Measurements from ENCODE around the gene ARHGAP6. TPM values are rescaled to one million over a fixed set of nuclear protein-coding genes. Genes with fewer than 3 reads are reported as not detected.
A peak's percentile ranks its signal among the peaks of the same experiment; 100 is the strongest.

Gene ARHGAP6
- total and polyA plus RNA-seq, 9 of the 15 experiments (the other 6 are each of a cell fraction or from before 2014, with no cell fraction given): 12.5 to 63.6 (median 41.8) TPM

GRCh38 chrX:11567528-11568220 is 98.0 kb downstream of the ARHGAP6 start:
- H3K27ac ChIP-seq (ENCODE audit: extremely low read depth, low read depth, low read length): no peak overlapping the region
- no peak for FAIRE-seq
- CTCF ChIA-PET (ENCODE audit: low intra/inter-chr PET ratio): no interaction called here
- no peaks in the 10 kb centered on the region for H3K36me3 ChIP-seq (ENCODE audit: control insufficient read depth, insufficient read depth, low read length)
- H3K9ac ChIP-seq (ENCODE audit: insufficient read depth in 1 of 2, low read depth in 2 of 2, low read length in 2 of 2): no peak overlapping the region
- no peak overlapping the region for H2AFZ ChIP-seq (ENCODE audit: low read depth, low read length)
- no peaks in the 10 kb centered on the region for H3K79me2 ChIP-seq (ENCODE audit: control insufficient read depth, insufficient read depth, low read length)
- ATAC-seq: no peak
- no peak for DNase-seq (ENCODE audit: extremely low read depth in 1 of 4, low spot score in 3 of 4)
- no peaks in the 10 kb centered on the region for H3K4me1 ChIP-seq (replicated peaks in 1 of 2; ENCODE audit: control insufficient read depth in 2 of 2, insufficient read depth in 2 of 2, low read length in 2 of 2)
- no TSS peak for BruUV-seq (replicated peaks)
- POLR2A ChIA-PET: interaction anchor here (1.1 to 1.2 kb wide), 2 partner anchors 10 to 14 kb away, joined by 3 read pairs; no protein-coding TSS in a partner anchor
- no peak overlapping the region for H3K4me2 ChIP-seq (ENCODE audit: insufficient read depth, low read length)
- WGBS (ENCODE audit: insufficient coverage, low coverage, missing lambda C conversion rate): 21% methylated on average over 7 of the region's 7 CpGs
- no peaks in the 10 kb centered on the region for H3K9me1 ChIP-seq (ENCODE audit: control insufficient read depth, insufficient read depth, low read length)
- H3K27me3 ChIP-seq (ENCODE audit: control insufficient read depth in 2 of 2, insufficient read depth in 2 of 2, low read length in 2 of 2): no peaks in the 10 kb centered on the region
- no peak overlapping the region for H3K4me3 ChIP-seq
- in situ Hi-C loops (cut with MboI) (no loop called here), intact Hi-C loops (cut with micrococcal nuclease) (no loop called here)
- H3K9me3 ChIP-seq (replicated peaks; ENCODE audit: control insufficient read depth, insufficient read depth, low read depth, low read length): no peaks in the 10 kb centered on the region
- TF ChIP-seq FOSL1 (tag; conservative IDR thresholded peaks at IDR 0.05) (0 out of 2 replicates have a peak, but pooled peaks have one; percentile 11), MAFG (tag; conservative IDR thresholded peaks at IDR 0.05) (no peak), ID3 (CRISPR knock-in tag; IDR thresholded peaks at IDR 0.05) (no peak), ID3 (tag; IDR thresholded peaks at IDR 0.05) (no peak), TGIF2 (CRISPR knock-in tag; IDR thresholded peaks at IDR 0.05) (no peak), ATF3 (IDR thresholded peaks at IDR 0.05) (0 out of 2 replicates have a peak, but pooled peaks have one; percentile 18), ATF3 (CRISPR knock-in tag; conservative IDR thresholded peaks at IDR 0.05) (no peak), ZSCAN32 (CRISPR knock-in tag; IDR thresholded peaks at IDR 0.05) (no peak), RBM25 (IDR thresholded peaks at IDR 0.05; ENCODE audit: low read depth, low read length, severe bottlenecking) (no peak), FOXO4 (CRISPR knock-in tag; IDR thresholded peaks at IDR 0.05) (no peak), GTF2E2 (tag; IDR thresholded peaks at IDR 0.05) (no peak), DIDO1 (tag; IDR thresholded peaks at IDR 0.05; ENCODE audit: low read depth) (no peak), ZBTB9 (CRISPR knock-in tag; IDR thresholded peaks at IDR 0.05) (no peak)
- H4K20me1 ChIP-seq (replicated peaks; ENCODE audit: control insufficient read depth, insufficient read depth, low read length): no peaks in the 10 kb centered on the region
